Tibial nerve (tissue), 4 donors: ENCODE results near the gene TCF25. TPM values are rescaled to one million over a fixed set of nuclear protein-coding genes. Genes with fewer than 3 reads are reported as not detected.

Experiments
- DNase-seq, 2 donors: peaks; one replicate each; pipeline ENCODE4 v3.0.0-alpha.2; 2019; ENCODE audit warnings: low spot score in 2 of 2
- H3K27ac ChIP-seq, 4 donors: fragments of 200-600 bp; sonication (generic) in 3 of 4; one replicate each; pipeline ENCODE4 v1.5.1; 2017 to 2019; ENCODE audit warnings: mild to moderate bottlenecking in 1 of 4
- H3K27me3 ChIP-seq, 2 donors: fragments of 200-600 bp; sonication (generic) in 1 of 2; one replicate each; pipeline versions ENCODE4 v1.5.1 to v1.6.0; 2017 to 2019
- H3K36me3 ChIP-seq, 3 donors: fragments of 200-600 bp; sonication (generic); one replicate each; pipeline ENCODE4 v1.5.1; 2018 to 2019
- H3K4me1 ChIP-seq, 4 donors: fragments of 200-600 bp; sonication (generic) in 3 of 4; one replicate each; pipeline ENCODE4 v1.5.1; 2017 to 2019
- H3K4me3 ChIP-seq, 4 donors: fragments of 200-600 bp; sonication (generic) in 3 of 4; one replicate each; pipeline ENCODE4 v1.5.1; 2017 to 2019; ENCODE audit warnings: mild to moderate bottlenecking in 1 of 4, moderate library complexity in 1 of 4
- H3K9me3 ChIP-seq, 4 donors: fragments of 200-600 bp; sonication (generic) in 3 of 4; one replicate each; pipeline ENCODE4 v1.5.1; 2017 to 2019
- CTCF ChIP-seq, 5 experiments: fragments of 200-600 bp in 3 of 5; fragments of 450-650 bp in 2 of 5; sonication (generic) in 3 of 5; IDR thresholded peaks; one replicate each; pipeline ENCODE4 v1.5.1; 2016 to 2019; ENCODE audit warnings: antibody characterized with exemption in 5 of 5, mild to moderate bottlenecking in 3 of 5, moderate library complexity in 2 of 5
- EP300 ChIP-seq, 2 donors: sonication (generic); formaldehyde crosslinking; IDR thresholded peaks; one replicate each; pipeline ENCODE4 v1.6.1; 2017; ENCODE audit warnings: antibody characterized with exemption in 2 of 2, mild to moderate bottlenecking in 1 of 2
- POLR2A ChIP-seq, 2 donors: fragments of 450-650 bp; IDR thresholded peaks; one replicate each; pipeline ENCODE4 v1.6.1; 2017; ENCODE audit warnings: antibody characterized with exemption in 2 of 2, mild to moderate bottlenecking in 2 of 2, moderate library complexity in 2 of 2
- WGBS, 2 donors: methylation state at CpG; one replicate each; pipeline ENCODE4 v1.1.5; 2018; 5-methylcytosine and 5-hydroxymethylcytosine counted together
- total RNA-seq, 4 donors: library from RNA; depleted of rRNA; stranded (reverse); fragments of >200 nt; gene quantifications; one replicate each; pipeline ENCODE4 v1.1.0, GENCODE V29; 2016

The TCF25 gene
- total RNA-seq, 4 donors from 2014 or later: 181 to 350 (median 290) TPM

DNA sequence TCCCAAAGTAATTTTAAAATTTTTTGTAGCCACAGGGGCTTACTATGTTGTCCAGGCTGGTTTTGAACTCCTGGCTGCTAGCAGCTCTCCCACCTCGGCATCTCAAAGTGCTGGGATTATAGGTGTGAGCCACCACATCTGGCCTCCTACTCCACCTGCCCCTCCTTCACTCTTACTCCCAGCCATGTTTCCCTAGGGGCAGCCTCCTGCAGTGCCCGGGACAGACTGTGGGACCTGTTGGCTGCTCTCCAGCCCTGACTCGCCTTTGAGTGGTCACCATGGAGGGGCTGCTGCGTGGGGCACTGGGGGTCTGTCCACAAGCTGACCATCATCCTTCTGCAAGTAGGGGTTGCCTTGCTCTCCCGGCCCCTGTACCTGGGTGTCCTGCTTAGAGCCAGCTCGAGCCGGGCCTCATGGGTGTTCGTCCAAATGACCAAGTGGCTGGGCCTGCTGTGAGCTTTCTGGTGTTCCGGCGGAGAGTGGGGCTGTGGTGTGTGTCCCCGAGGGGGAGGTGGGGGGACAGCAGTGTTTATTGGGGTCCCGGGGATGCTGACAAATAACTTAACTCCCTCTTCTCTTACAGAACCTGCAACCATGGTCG is 28.6 kb upstream of the TCF25 start:
- DNase-seq: no peak
- peaks cover 0 to 5% of the 10 kb centered on the region in 2 donors for H3K27me3 ChIP-seq
- H3K36me3 ChIP-seq: no peaks in the 10 kb centered on the region
- H3K4me3 ChIP-seq: no peak overlapping the region
- H3K4me1 ChIP-seq: no peaks in the 10 kb centered on the region
- H3K9me3 ChIP-seq: no peaks in the 10 kb centered on the region
- TF ChIP-seq CTCF (IDR thresholded peaks at IDR 0.05) (no peak), EP300 (IDR thresholded peaks at IDR 0.05) (no peak), POLR2A (IDR thresholded peaks at IDR 0.05) (no peak)
- no peak overlapping the region for H3K27ac ChIP-seq
- WGBS, 2 donors: 78 to 85% methylated on average over 12 to 13 of the region's 13 CpGs

DNA sequence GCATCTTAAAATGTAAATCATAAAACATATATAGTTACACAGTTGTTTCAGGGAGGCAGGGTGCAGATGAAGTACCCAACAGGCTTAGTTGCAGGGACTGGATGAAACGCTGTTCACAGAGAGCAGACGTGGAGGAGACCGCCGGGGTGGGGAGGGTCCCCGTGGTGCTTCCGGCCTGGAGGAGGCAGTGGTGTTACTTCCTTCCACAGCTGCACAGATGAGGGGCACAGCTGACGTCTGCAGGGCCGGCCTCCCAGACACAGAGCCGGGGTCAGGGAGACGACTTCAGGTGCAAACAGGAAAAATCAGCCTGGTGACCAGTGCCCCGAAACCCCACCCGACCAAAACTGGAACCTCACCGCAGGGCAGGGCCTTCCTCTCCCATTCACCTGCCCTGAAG is 28.0 kb upstream of the TCF25 start:
- WGBS, 2 donors: 51 to 57% methylated on average over 13 of the region's 13 CpGs
- Histone ChIP-seq H3K4me3 (no peak overlapping the region), H3K9me3 (no peaks in the 10 kb centered on the region), H3K4me1 (no peaks in the 10 kb centered on the region), H3K27me3 (peaks cover 0 to 5% of the 10 kb centered on the region in 2 donors), H3K36me3 (no peaks in the 10 kb centered on the region), H3K27ac (no peak overlapping the region)
- DNase-seq: no peak
- TF ChIP-seq CTCF (IDR thresholded peaks at IDR 0.05) (no peak), EP300 (IDR thresholded peaks at IDR 0.05) (no peak), POLR2A (IDR thresholded peaks at IDR 0.05) (no peak)

- H3K4me3 ChIP-seq: no peak overlapping the region
- no peak for TF ChIP-seq CTCF (IDR thresholded peaks at IDR 0.05)
- TF ChIP-seq EP300 (IDR thresholded peaks at IDR 0.05): no peak
- no peak for TF ChIP-seq POLR2A (IDR thresholded peaks at IDR 0.05)
- H3K9me3 ChIP-seq: no peaks in the 10 kb centered on the region
- DNase-seq: no peak
- no peaks in the 10 kb centered on the region for H3K27me3 ChIP-seq
- no peak overlapping the region for H3K27ac ChIP-seq
- H3K36me3 ChIP-seq: no peaks in the 10 kb centered on the region
- H3K4me1 ChIP-seq: no peaks in the 10 kb centered on the region
- WGBS, 2 donors: 69 to 78% methylated on average over 14 to 26 of the region's 26 CpGs
Observed at GRCh38 chr16:89847051-89847939, 26.1 kb upstream of the TCF25 start.

GRCh38 chr16:89847940-89848297 is 25.5 kb upstream of the TCF25 start:
- Histone ChIP-seq H3K9me3 (no peaks in the 10 kb centered on the region), H3K27ac (no peak overlapping the region), H3K4me1 (no peaks in the 10 kb centered on the region), H3K4me3 (no peak overlapping the region), H3K27me3 (no peaks in the 10 kb centered on the region), H3K36me3 (no peaks in the 10 kb centered on the region)
- 54 to 61% methylated on average over 9 to 14 of the region's 14 CpGs for WGBS, 2 donors
- TF ChIP-seq CTCF (IDR thresholded peaks at IDR 0.05): no peak
- no peak for TF ChIP-seq POLR2A (IDR thresholded peaks at IDR 0.05)
- no peak for TF ChIP-seq EP300 (IDR thresholded peaks at IDR 0.05)
- DNase-seq: no peak

GRCh38 chr16:89848974-89849373 is 24.4 kb upstream of the TCF25 start:
- 86 to 88% methylated on average over 7 to 8 of the region's 11 CpGs for WGBS, 2 donors

More at GRCh38 chr16:89848974-89849373, 24.4 kb upstream of the TCF25 start:
- Histone ChIP-seq H3K27ac (no peak overlapping the region), H3K4me1 (no peaks in the 10 kb centered on the region), H3K36me3 (no peaks in the 10 kb centered on the region), H3K27me3 (no peaks in the 10 kb centered on the region), H3K9me3 (no peaks in the 10 kb centered on the region), H3K4me3 (no peak overlapping the region)
- TF ChIP-seq EP300 (IDR thresholded peaks at IDR 0.05): no peak
- no peak for TF ChIP-seq POLR2A (IDR thresholded peaks at IDR 0.05)
- no peak for TF ChIP-seq CTCF (IDR thresholded peaks at IDR 0.05)
- no peak for DNase-seq
